ENCODE results near the gene ZNF366. TPM values are rescaled to one million over a fixed set of nuclear protein-coding genes. Genes with fewer than 3 reads are reported as not detected.

ZNF366 gene
- total RNA-seq, 1 donor from 2014 or later, result not detected

- no peak overlapping the region for H3K27ac Mint-ChIP-seq (ENCODE audit: unreplicated experiment)
- no peaks in the 10 kb centered on the region for H3K36me3 Mint-ChIP-seq (ENCODE audit: low read depth, unreplicated experiment)
- TF ChIP-seq EZH2 (IDR thresholded peaks at IDR 0.05; ENCODE audit: insufficient read depth, low read length) (no peak), CTCF (IDR thresholded peaks at IDR 0.05; ENCODE audit: insufficient read depth, low read depth, low read length) (no peak)
- H3K27me3 Mint-ChIP-seq (ENCODE audit: low read depth, unreplicated experiment), result peaks cover 3% of the 10 kb centered on the region
- no peak overlapping the region for H3K4me2 ChIP-seq (ENCODE audit: low read length)
- no peaks in the 10 kb centered on the region for H3K36me3 ChIP-seq (ENCODE audit: insufficient read depth, low read length)
- no peaks in the 10 kb centered on the region for H4K20me1 ChIP-seq (ENCODE audit: insufficient read depth, low read length)
- DNase-seq (ENCODE audit: low read depth) (no peak), FAIRE-seq (no peak)
- no peak overlapping the region for H3K4me3 Mint-ChIP-seq (ENCODE audit: unreplicated experiment)
- no peak overlapping the region for H2AFZ ChIP-seq (ENCODE audit: low read depth, low read length)
- no peaks in the 10 kb centered on the region for H3K9me3 Mint-ChIP-seq (ENCODE audit: unreplicated experiment)
- no peaks in the 10 kb centered on the region for H3K9me3 ChIP-seq (ENCODE audit: insufficient read depth, low read depth, low read length)
- H3K4me1 ChIP-seq (ENCODE audit: insufficient read depth, low read length), result peaks cover 4% of the 10 kb centered on the region
- no peaks in the 10 kb centered on the region for H3K27me3 ChIP-seq (ENCODE audit: insufficient read depth, low read length)
- no peak overlapping the region for H3K4me3 ChIP-seq (ENCODE audit: insufficient read depth, low read depth, low read length)
- H3K27ac ChIP-seq (ENCODE audit: low read depth, low read length), result no peak overlapping the region
- no peaks in the 10 kb centered on the region for H3K79me2 ChIP-seq (ENCODE audit: insufficient read depth, low read length)
- peaks cover 6% of the 10 kb centered on the region for H3K4me1 Mint-ChIP-seq (ENCODE audit: low read depth, unreplicated experiment)
- H3K9ac ChIP-seq (ENCODE audit: low read length), result no peak overlapping the region
Observed at GRCh38 chr5:72495410-72495809, 11.8 kb downstream of the ZNF366 start.

- Histone ChIP-seq H3K27me3 (ENCODE audit: insufficient read depth, low read length) (no peaks in the 10 kb centered on the region), H3K9ac (ENCODE audit: low read length) (no peak overlapping the region), H3K4me1 (ENCODE audit: insufficient read depth, low read length) (peaks cover 4% of the 10 kb centered on the region), H3K9me3 (ENCODE audit: insufficient read depth, low read depth, low read length) (no peaks in the 10 kb centered on the region), H3K79me2 (ENCODE audit: insufficient read depth, low read length) (no peaks in the 10 kb centered on the region), H4K20me1 (ENCODE audit: insufficient read depth, low read length) (no peaks in the 10 kb centered on the region), H2AFZ (ENCODE audit: low read depth, low read length) (no peak overlapping the region), H3K4me3 (ENCODE audit: insufficient read depth, low read depth, low read length) (no peak overlapping the region), H3K36me3 (ENCODE audit: insufficient read depth, low read length) (no peaks in the 10 kb centered on the region), H3K27ac (ENCODE audit: low read depth, low read length) (no peak overlapping the region), H3K4me2 (ENCODE audit: low read length) (no peak overlapping the region)
- DNase-seq (ENCODE audit: low read depth) (no peak), FAIRE-seq (no peak)
- H3K27ac Mint-ChIP-seq (ENCODE audit: unreplicated experiment), result no peak overlapping the region
- peaks cover 3% of the 10 kb centered on the region for H3K9me3 Mint-ChIP-seq (ENCODE audit: unreplicated experiment)
- H3K4me3 Mint-ChIP-seq (ENCODE audit: unreplicated experiment), result no peak overlapping the region
- H3K27me3 Mint-ChIP-seq (ENCODE audit: low read depth, unreplicated experiment), result peaks cover 9% of the 10 kb centered on the region
- H3K4me1 Mint-ChIP-seq (ENCODE audit: low read depth, unreplicated experiment), result peaks cover 6% of the 10 kb centered on the region
- H3K36me3 Mint-ChIP-seq (ENCODE audit: low read depth, unreplicated experiment), result peaks cover 2% of the 10 kb centered on the region
- TF ChIP-seq CTCF (IDR thresholded peaks at IDR 0.05; ENCODE audit: insufficient read depth, low read depth, low read length), result no peak
- TF ChIP-seq EZH2 (IDR thresholded peaks at IDR 0.05; ENCODE audit: insufficient read depth, low read length), result no peak
Observed at GRCh38 chr5:72494623-72495124, 12.5 kb downstream of the ZNF366 start.

GRCh38 chr5:72489536-72489935 lies 17.7 kb downstream of the ZNF366 start:
- Histone ChIP-seq H3K27ac (ENCODE audit: low read depth, low read length) (no peak overlapping the region), H3K9me3 (ENCODE audit: insufficient read depth, low read depth, low read length) (no peaks in the 10 kb centered on the region), H3K4me1 (ENCODE audit: insufficient read depth, low read length) (no peaks in the 10 kb centered on the region), H3K36me3 (ENCODE audit: insufficient read depth, low read length) (no peaks in the 10 kb centered on the region), H3K79me2 (ENCODE audit: insufficient read depth, low read length) (no peaks in the 10 kb centered on the region), H3K9ac (ENCODE audit: low read length) (no peak overlapping the region), H3K27me3 (ENCODE audit: insufficient read depth, low read length) (no peaks in the 10 kb centered on the region), H4K20me1 (ENCODE audit: insufficient read depth, low read length) (no peaks in the 10 kb centered on the region), H2AFZ (ENCODE audit: low read depth, low read length) (no peak overlapping the region), H3K4me2 (ENCODE audit: low read length) (no peak overlapping the region), H3K4me3 (ENCODE audit: insufficient read depth, low read depth, low read length) (no peak overlapping the region)
- FAIRE-seq (no peak), DNase-seq (ENCODE audit: low read depth) (no peak)
- no peak for TF ChIP-seq EZH2 (IDR thresholded peaks at IDR 0.05; ENCODE audit: insufficient read depth, low read length)
- no peak for TF ChIP-seq CTCF (IDR thresholded peaks at IDR 0.05; ENCODE audit: insufficient read depth, low read depth, low read length)
- H3K4me3 Mint-ChIP-seq (ENCODE audit: unreplicated experiment), result no peak overlapping the region
- H3K36me3 Mint-ChIP-seq (ENCODE audit: low read depth, unreplicated experiment), result peaks cover 2% of the 10 kb centered on the region
- no peak overlapping the region for H3K27ac Mint-ChIP-seq (ENCODE audit: unreplicated experiment)
- peaks cover 5% of the 10 kb centered on the region for H3K9me3 Mint-ChIP-seq (ENCODE audit: unreplicated experiment)
- H3K4me1 Mint-ChIP-seq (ENCODE audit: low read depth, unreplicated experiment), result peaks cover 2% of the 10 kb centered on the region
- H3K27me3 Mint-ChIP-seq (ENCODE audit: low read depth, unreplicated experiment), result peaks cover 9% of the 10 kb centered on the region

Measured in astrocyte (in vitro differentiated cells and primary cell).